Mammary microvascular endothelial cell (primary cell): Measurements from ENCODE around the gene RARS1. TPM values are rescaled to one million over a fixed set of nuclear protein-coding genes. Genes with fewer than 3 reads are reported as not detected.

Experiments
- total RNA-seq: library from RNA; depleted of rRNA; stranded (reverse); fragments of >200 nt; gene quantifications from 2 replicates; pipeline ENCODE4 v1.2.3, GENCODE V29; 2015

Gene RARS1
- total RNA-seq, result 107 and 121 TPM in 2 replicates

DNA sequence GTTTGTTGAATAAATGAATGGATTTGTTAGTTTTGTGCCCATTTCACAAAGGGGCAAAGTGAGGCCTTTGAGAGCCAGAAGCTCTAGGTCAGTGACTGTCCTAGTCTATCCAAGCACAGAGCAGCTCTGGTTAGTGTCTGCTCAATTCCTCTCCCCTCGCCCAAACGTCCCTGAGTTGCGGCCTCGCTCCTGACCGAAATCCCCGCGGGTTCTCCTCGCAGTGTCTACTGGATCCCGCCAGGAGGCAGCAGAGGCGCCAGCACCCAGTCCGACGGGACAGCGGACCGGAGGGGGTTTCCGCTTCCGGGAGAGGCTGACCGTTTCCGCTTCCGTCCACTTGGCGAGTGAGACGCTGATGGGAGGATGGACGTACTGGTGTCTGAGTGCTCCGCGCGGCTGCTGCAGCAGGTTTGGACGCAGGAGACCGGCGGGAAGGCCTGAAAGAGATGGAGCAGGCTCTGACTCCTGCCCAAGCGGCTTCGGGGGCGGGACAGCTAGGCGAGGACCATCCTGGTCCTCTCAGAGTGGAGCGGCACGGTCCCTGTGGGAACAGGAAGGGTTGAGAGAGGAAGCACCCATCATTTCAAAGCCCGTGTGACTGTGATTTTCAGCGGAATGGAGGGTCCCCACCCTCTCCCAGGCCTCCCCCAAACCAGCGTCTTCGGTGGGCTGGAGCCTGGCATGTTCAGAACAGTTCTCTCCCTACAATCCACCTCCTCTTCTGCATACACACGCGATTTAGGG lies at the start of gene RARS1:
Gene RARS1, plus strand, starts transcription at position 336 of the 744 bp plus-strand sequence. Its CDS starts 28 bp downstream, at position 364.

GRCh38 chr5:168528521-168529373 lies 42.5 kb downstream of the RARS1 start, which contains the start of gene FBLL1:
Gene FBLL1 (plus strand): TSS chr5:168529305. CDS start chr5:168529505, 200 bp downstream.

Other genes starting within 250 kb of the RARS1 start
- not detected in 2 replicates for gene WWC1, start 194.8 kb upstream of the RARS1 start, total RNA-seq
- not detected in 2 replicates for gene FBLL1, start 42.8 kb downstream of the RARS1 start, total RNA-seq
- 31.5 and 35.3 TPM in 2 replicates for gene PANK3, start 92.9 kb downstream of the RARS1 start, total RNA-seq